ENCODE results near the gene MSL1. TPM values are rescaled to one million over a fixed set of nuclear protein-coding genes. Genes with fewer than 3 reads are reported as not detected.

The MSL1 gene
- total and polyA plus RNA-seq, 9 of the 15 experiments (the other 6 are each of a cell fraction or from before 2014, with no cell fraction given), result 13.8 to 120 (median 61.9) TPM

- H2AFZ ChIP-seq (ENCODE audit: low read depth, low read length), result no peak overlapping the region
- TF ChIP-seq ZBTB9 (CRISPR knock-in tag; IDR thresholded peaks at IDR 0.05), result no peak
- TF ChIP-seq ZBTB8A (IDR thresholded peaks at IDR 0.05; ENCODE audit: partially characterized antibody), result no peak
- no peak for TF ChIP-seq TAL1 (IDR thresholded peaks at IDR 0.05)
- no peak for TF ChIP-seq HMGXB4 (CRISPR knock-in tag; IDR thresholded peaks at IDR 0.05)
- TF ChIP-seq ZNF76 (CRISPR knock-in tag; IDR thresholded peaks at IDR 0.05; ENCODE audit: borderline replicate concordance), result no peak
- no peak for TF ChIP-seq ESRRB (CRISPR knock-in tag; IDR thresholded peaks at IDR 0.05; ENCODE audit: borderline replicate concordance)
- TF ChIP-seq ETS1 (conservative IDR thresholded peaks at IDR 0.05; ENCODE audit: control insufficient read depth, low read depth, low read length), result no peak
- no peak for TF ChIP-seq ZNF780A (CRISPR knock-in tag; IDR thresholded peaks at IDR 0.05)
- ChIA-PET CTCF (ENCODE audit: low intra/inter-chr PET ratio) (no interaction called here), POLR2A (interaction anchor here (1.2 to 2.2 kb wide), 3 partner anchors 9 to 24 kb away, joined by 3 to 8 read pairs (median 6); no protein-coding TSS in a partner anchor)
- no peak overlapping the region for H3K4me2 ChIP-seq (ENCODE audit: insufficient read depth, low read length)
- H3K9me1 ChIP-seq (ENCODE audit: control insufficient read depth, insufficient read depth, low read length), result no peaks in the 10 kb centered on the region
- H3K36me3 ChIP-seq (ENCODE audit: control insufficient read depth, insufficient read depth, low read length), result peaks cover 81% of the 10 kb centered on the region; the same call in 2 of the 3 replicates
- H3K79me2 ChIP-seq (ENCODE audit: control insufficient read depth, insufficient read depth, low read length), result peaks cover 4% of the 10 kb centered on the region; the same call in 2 of the 3 replicates
- WGBS (ENCODE audit: insufficient coverage, low coverage, missing lambda C conversion rate), result 61% methylated on average over 3 of the region's 3 CpGs
- intact Hi-C loops (cut with micrococcal nuclease) (no loop called here), in situ Hi-C loops (cut with MboI) (no loop called here)
- no peak overlapping the region for H3K27ac ChIP-seq (ENCODE audit: extremely low read depth, low read depth, low read length)
- BruUV-seq (replicated peaks), result no TSS peak
- no peak for ATAC-seq
- no peak overlapping the region for H3K4me3 ChIP-seq
- H3K9ac ChIP-seq (ENCODE audit: insufficient read depth in 1 of 2, low read depth in 2 of 2, low read length in 2 of 2), result no peak overlapping the region
- no peak for FAIRE-seq
- no peak for DNase-seq (ENCODE audit: extremely low read depth in 1 of 4, low spot score in 3 of 4)
- no peaks in the 10 kb centered on the region for H3K27me3 ChIP-seq (ENCODE audit: control insufficient read depth in 2 of 2, insufficient read depth in 2 of 2, low read length in 2 of 2)
- H3K4me1 ChIP-seq (replicated peaks in 1 of 2; ENCODE audit: control insufficient read depth in 2 of 2, insufficient read depth in 2 of 2, low read length in 2 of 2), result peaks cover 3 to 40% of the 10 kb centered on the region in 2 experiments; a peak in 4 of 5 replicates
- no peaks in the 10 kb centered on the region for H3K9me3 ChIP-seq (replicated peaks; ENCODE audit: control insufficient read depth, insufficient read depth, low read depth, low read length)
- H4K20me1 ChIP-seq (replicated peaks; ENCODE audit: control insufficient read depth, insufficient read depth, low read length), result no peaks in the 10 kb centered on the region
Measured at GRCh38 chr17:40092581-40092980, 29.2 kb upstream of the MSL1 start.
